ENCODE data around the gene GABRP.
A peak's percentile ranks its signal among the peaks of the same experiment; 100 is the strongest.
"Not testable (repeated sequence)": the region's sequence is repeated elsewhere in the genome, so short reads cannot be mapped to it uniquely, and the experiment has no call there.

The GABRP gene

GRCh38 chr5:170811719-170812118, 28.2 kb downstream of the GABRP start:
- Mint-ChIP-seq H3K4me1 (no peaks in the 10 kb centered on the region), H3K9me3 (no peaks in the 10 kb centered on the region)
- DNase-seq (ENCODE audit: low spot score in 2 of 2), result no peak

GRCh38 chr5:170813231-170813630, 29.7 kb downstream of the GABRP start:
- H3K27ac Mint-ChIP-seq, result no peak overlapping the region
- DNase-seq (ENCODE audit: low spot score in 2 of 2) (no peak), ATAC-seq (no peak)
- H3K4me3 Mint-ChIP-seq, result no peak overlapping the region
- no peaks in the 10 kb centered on the region for H3K9me3 Mint-ChIP-seq
- H3K36me3 Mint-ChIP-seq, result no peaks in the 10 kb centered on the region
- no peaks in the 10 kb centered on the region for H3K4me1 Mint-ChIP-seq

More at GRCh38 chr5:170811719-170812118, 28.2 kb downstream of the GABRP start:
- Mint-ChIP-seq H3K36me3 (no peaks in the 10 kb centered on the region), H3K4me3 (no peak overlapping the region), H3K27ac (no peak overlapping the region)
- ATAC-seq, result no peak

DNA sequence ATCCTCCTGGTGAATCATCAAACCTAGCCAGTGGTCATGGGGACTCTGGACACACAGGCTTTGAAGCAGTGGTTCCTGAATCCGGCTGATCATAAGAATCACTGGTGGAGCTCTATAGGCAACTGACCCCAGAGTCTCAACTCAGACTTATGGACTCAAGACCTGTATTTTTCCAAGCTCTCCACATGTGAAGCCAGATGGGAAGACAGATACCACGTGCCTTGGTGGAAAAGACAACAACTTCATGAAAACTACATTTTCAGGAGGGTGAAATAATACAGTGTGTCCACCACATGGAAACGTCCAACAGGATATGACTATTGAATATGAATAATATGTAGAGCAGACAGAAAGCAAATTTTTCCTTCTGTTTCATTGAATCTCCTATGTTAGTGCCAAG, 33.7 kb downstream of the GABRP start:
- ATAC-seq, result no peak
- Mint-ChIP-seq H3K4me3 (no peak overlapping the region), H3K36me3 (no peaks in the 10 kb centered on the region), H3K9me3 (no peaks in the 10 kb centered on the region), H3K4me1 (no peaks in the 10 kb centered on the region), H3K27ac (no peak overlapping the region)
- DNase-seq (ENCODE audit: low spot score in 2 of 2), result no peak

- H3K27ac Mint-ChIP-seq, result no peak overlapping the region
- no peaks in the 10 kb centered on the region for H3K36me3 Mint-ChIP-seq
- H3K4me3 Mint-ChIP-seq, result no peak overlapping the region
- ATAC-seq (no peak), DNase-seq (ENCODE audit: low spot score in 2 of 2) (no peak)
- no peaks in the 10 kb centered on the region for H3K4me1 Mint-ChIP-seq
- no peaks in the 10 kb centered on the region for H3K9me3 Mint-ChIP-seq
Observed at GRCh38 chr5:170818232-170818631, 34.7 kb downstream of the GABRP start.

- no peaks in the 10 kb centered on the region for H3K9me3 Mint-ChIP-seq
- ATAC-seq (no peak), DNase-seq (ENCODE audit: low spot score in 2 of 2) (no peak)
- no peak overlapping the region for H3K27ac Mint-ChIP-seq
- H3K36me3 Mint-ChIP-seq, result no peaks in the 10 kb centered on the region
- H3K4me3 Mint-ChIP-seq, result no peak overlapping the region
- H3K4me1 Mint-ChIP-seq, result no peaks in the 10 kb centered on the region
Observed at GRCh38 chr5:170819824-170820223, 36.3 kb downstream of the GABRP start.

DNA sequence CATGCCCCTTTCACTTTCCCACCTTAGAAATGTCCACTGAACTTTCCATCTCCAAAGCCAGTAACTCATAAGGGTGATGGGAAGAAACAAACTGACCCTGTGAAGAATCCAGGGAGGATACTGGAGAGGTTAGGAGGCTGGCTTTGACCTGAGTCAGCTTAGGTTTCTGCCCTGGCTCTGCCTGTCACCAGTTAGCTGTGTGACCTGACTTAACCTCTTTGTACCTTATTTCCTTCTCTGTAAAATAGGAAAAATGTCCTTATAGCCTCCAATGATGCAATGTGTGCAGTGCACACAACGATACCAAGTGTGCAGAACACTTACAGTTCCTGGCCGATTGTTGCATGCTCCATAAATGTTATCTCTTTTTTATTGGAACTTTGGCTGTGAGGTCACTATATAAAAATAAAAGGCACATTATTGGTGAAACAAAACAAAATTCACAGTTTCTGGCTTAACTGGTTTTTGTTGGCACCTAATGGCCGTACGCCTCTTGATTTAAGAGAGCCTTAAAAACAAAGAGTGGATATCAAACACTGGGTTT, 37.8 kb downstream of the GABRP start:
- ATAC-seq, result no peak
- no peak for DNase-seq (ENCODE audit: low spot score in 2 of 2)
- no peak overlapping the region for H3K27ac Mint-ChIP-seq

GRCh38 chr5:170826117-170826516, 42.6 kb downstream of the GABRP start:
- no peaks in the 10 kb centered on the region for H3K4me1 Mint-ChIP-seq
- no peaks in the 10 kb centered on the region for H3K36me3 Mint-ChIP-seq
- H3K9me3 Mint-ChIP-seq, result no peaks in the 10 kb centered on the region
- H3K4me3 Mint-ChIP-seq, result no peak overlapping the region
- no peak for DNase-seq (ENCODE audit: low spot score in 2 of 2)
- H3K27ac Mint-ChIP-seq, result no peak overlapping the region
- no peak for ATAC-seq

More for the DNA sequence above, 37.8 kb downstream of the GABRP start:
- no peaks in the 10 kb centered on the region for H3K36me3 Mint-ChIP-seq
- no peak overlapping the region for H3K4me3 Mint-ChIP-seq
- no peaks in the 10 kb centered on the region for H3K9me3 Mint-ChIP-seq
- H3K4me1 Mint-ChIP-seq, result no peaks in the 10 kb centered on the region

- Mint-ChIP-seq H3K4me1 (no peaks in the 10 kb centered on the region), H3K36me3 (peaks cover 14% of the 10 kb centered on the region), H3K4me3 (no peak overlapping the region), H3K27ac (no peak overlapping the region), H3K9me3 (peaks cover 8% of the 10 kb centered on the region)
- ATAC-seq, result no peak
- DNase-seq (ENCODE audit: low spot score in 2 of 2), result no peak
Observed at GRCh38 chr5:170832241-170832640, 48.7 kb downstream of the GABRP start.

DNA sequence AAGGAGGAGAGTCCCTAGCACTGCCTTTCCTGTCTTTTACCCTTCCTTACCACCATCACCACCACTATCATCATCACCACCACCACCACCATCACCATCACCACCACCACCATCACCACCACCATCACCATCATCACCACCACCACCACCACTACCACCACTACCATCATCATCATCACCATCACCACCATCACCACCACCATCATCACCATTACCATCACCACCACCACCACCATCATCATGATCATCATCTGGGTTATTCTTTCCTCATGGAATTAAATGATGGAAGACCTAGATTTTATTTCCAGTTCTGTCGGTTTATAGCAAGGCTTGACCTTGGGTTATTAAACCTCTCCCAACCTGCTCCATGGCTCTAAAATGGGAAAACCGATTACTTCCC, 50.5 kb downstream of the GABRP start:
- H3K36me3 Mint-ChIP-seq, result peaks cover 14% of the 10 kb centered on the region
- H3K9me3 Mint-ChIP-seq, ATAC-seq: not testable (repeated sequence)

GRCh38 chr5:170836226-170836625, 52.7 kb downstream of the GABRP start:
- H3K4me1 Mint-ChIP-seq, result no peaks in the 10 kb centered on the region
- H3K36me3 Mint-ChIP-seq, result peaks cover 14% of the 10 kb centered on the region
- peaks cover 8% of the 10 kb centered on the region for H3K9me3 Mint-ChIP-seq
- H3K4me3 Mint-ChIP-seq, result no peak overlapping the region
- DNase-seq (ENCODE audit: low spot score in 2 of 2) (no peak), ATAC-seq (no peak)
- H3K27ac Mint-ChIP-seq, result no peak overlapping the region

More for the DNA sequence above, 50.5 kb downstream of the GABRP start:
- not testable (repeated sequence) for DNase-seq (ENCODE audit: low spot score in 2 of 2); H3K4me1 Mint-ChIP-seq; H3K4me3 Mint-ChIP-seq
- H3K27ac Mint-ChIP-seq, result peak overlapping the region; percentile 41

DNA sequence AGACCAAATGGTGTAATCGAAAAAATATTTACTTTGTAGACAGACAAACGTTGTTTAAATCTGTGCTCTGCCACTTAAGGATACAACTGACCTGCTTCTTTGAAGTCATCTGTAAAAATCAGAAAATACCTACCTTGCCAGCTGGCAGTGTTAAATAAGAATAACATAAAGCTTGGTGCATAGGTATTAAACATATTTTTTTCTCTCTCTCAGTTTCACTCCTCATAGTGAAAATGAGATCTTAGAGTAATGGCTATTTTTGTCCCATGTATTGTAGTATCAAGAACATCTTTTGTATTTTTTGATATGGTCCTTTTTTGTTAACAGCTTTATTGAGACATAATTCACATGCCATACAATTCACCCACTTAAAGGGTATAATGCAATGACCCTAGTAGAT, 60.3 kb downstream of the GABRP start:
- Mint-ChIP-seq H3K36me3 (no peaks in the 10 kb centered on the region), H3K9me3 (no peaks in the 10 kb centered on the region), H3K4me1 (no peaks in the 10 kb centered on the region), H3K27ac (no peak overlapping the region), H3K4me3 (no peak overlapping the region)
- no peak for ATAC-seq
- no peak for DNase-seq (ENCODE audit: low spot score in 2 of 2)

- Mint-ChIP-seq H3K4me1 (no peaks in the 10 kb centered on the region), H3K9me3 (no peaks in the 10 kb centered on the region), H3K36me3 (no peaks in the 10 kb centered on the region), H3K27ac (no peak overlapping the region), H3K4me3 (no peak overlapping the region)
- ATAC-seq (no peak), DNase-seq (ENCODE audit: low spot score in 2 of 2) (no peak)
Observed at GRCh38 chr5:170844651-170845050, 61.1 kb downstream of the GABRP start.

GRCh38 chr5:170846416-170846815, 62.9 kb downstream of the GABRP start:
- no peaks in the 10 kb centered on the region for H3K4me1 Mint-ChIP-seq
- H3K4me3 Mint-ChIP-seq, result no peak overlapping the region
- DNase-seq (ENCODE audit: low spot score in 2 of 2) (no peak), ATAC-seq (no peak)
- no peak overlapping the region for H3K27ac Mint-ChIP-seq
- H3K9me3 Mint-ChIP-seq, result no peaks in the 10 kb centered on the region
- H3K36me3 Mint-ChIP-seq, result no peaks in the 10 kb centered on the region

DNA sequence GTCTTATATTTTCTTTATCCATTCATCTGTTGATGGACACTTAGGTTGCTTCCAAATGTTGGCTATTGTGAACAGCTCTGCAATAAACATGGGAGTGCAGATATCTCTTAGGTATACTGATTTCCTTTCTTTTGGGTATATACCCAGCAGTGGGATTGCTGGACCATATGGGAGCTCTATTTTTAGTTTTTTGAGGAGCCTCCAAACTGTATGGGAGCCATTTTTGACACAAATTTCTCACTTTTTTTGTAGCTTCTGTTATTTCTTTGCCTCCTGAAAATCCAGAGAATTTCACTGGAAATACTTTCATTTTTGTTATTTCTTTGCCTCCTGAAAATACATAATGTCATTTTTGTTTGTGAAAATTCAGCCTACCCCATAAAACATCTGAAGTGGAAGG, 63.3 kb downstream of the GABRP start:
- Mint-ChIP-seq H3K4me3 (no peak overlapping the region), H3K4me1 (no peaks in the 10 kb centered on the region), H3K9me3 (no peaks in the 10 kb centered on the region), H3K36me3 (no peaks in the 10 kb centered on the region), H3K27ac (no peak overlapping the region)
- ATAC-seq (no peak), DNase-seq (ENCODE audit: low spot score in 2 of 2) (no peak)

DNA sequence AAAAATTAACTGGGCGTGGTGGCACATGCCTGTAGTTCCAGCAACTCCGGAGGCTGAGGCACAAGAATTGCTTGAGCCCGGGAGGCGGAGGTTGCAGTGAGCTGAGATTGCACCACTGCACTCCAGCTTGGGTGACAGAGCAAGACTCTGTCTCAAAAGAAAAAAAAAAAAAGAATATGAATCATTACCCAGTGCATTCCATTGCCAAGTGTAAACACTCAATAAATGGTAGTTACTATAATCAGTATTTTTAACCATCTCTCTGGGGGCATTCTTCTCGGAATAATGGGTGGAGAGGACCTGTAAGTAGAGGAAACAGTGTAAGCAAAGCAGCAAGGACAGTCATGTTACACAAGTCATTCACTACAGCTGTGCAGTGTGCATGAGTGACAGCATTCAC, 64.5 kb downstream of the GABRP start:
- H3K4me1 Mint-ChIP-seq, result no peaks in the 10 kb centered on the region

GRCh38 chr5:170849374-170849773, 65.8 kb downstream of the GABRP start:
- ATAC-seq (no peak), DNase-seq (ENCODE audit: low spot score in 2 of 2) (no peak)
- H3K27ac Mint-ChIP-seq, result no peak overlapping the region
- no peak overlapping the region for H3K4me3 Mint-ChIP-seq
- no peaks in the 10 kb centered on the region for H3K36me3 Mint-ChIP-seq
- H3K9me3 Mint-ChIP-seq, result no peaks in the 10 kb centered on the region
- H3K4me1 Mint-ChIP-seq, result no peaks in the 10 kb centered on the region

More for the DNA sequence above, 64.5 kb downstream of the GABRP start:
- Mint-ChIP-seq H3K9me3 (no peaks in the 10 kb centered on the region), H3K4me3 (no peak overlapping the region), H3K36me3 (no peaks in the 10 kb centered on the region), H3K27ac (no peak overlapping the region)
- no peak for ATAC-seq
- DNase-seq (ENCODE audit: low spot score in 2 of 2), result no peak

DNA sequence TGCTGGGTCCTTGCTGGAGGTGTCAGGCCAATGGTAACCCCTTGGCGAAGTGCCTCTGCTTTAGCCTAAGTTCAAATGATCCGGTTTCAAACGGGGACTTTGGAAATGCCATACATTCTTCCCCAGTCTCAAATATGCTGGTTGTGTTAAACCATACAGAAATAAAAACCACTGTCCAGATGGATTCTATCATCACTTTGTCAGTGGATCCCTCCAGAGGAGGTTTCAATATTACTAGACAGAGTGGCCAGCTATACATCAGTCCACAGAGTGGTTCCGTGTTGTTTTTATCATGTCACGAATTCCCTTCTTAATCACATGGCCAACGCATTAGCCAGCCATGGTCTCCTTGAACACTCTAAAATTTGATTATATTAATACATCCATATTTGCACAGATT, 71.0 kb downstream of the GABRP start:
- ATAC-seq (no peak), DNase-seq (ENCODE audit: low spot score in 2 of 2) (no peak)
- no peaks in the 10 kb centered on the region for H3K9me3 Mint-ChIP-seq
- no peaks in the 10 kb centered on the region for H3K4me1 Mint-ChIP-seq
- H3K27ac Mint-ChIP-seq, result no peak overlapping the region
- no peak overlapping the region for H3K4me3 Mint-ChIP-seq
- no peaks in the 10 kb centered on the region for H3K36me3 Mint-ChIP-seq
